ENCODE data around the gene SRRM3.
A peak's percentile ranks its signal among the peaks of the same experiment; 100 is the strongest.
"Not testable (repeated sequence)": the region's sequence is repeated elsewhere in the genome, so short reads cannot be mapped to it uniquely, and the experiment has no call there.

SRRM3 gene

DNA sequence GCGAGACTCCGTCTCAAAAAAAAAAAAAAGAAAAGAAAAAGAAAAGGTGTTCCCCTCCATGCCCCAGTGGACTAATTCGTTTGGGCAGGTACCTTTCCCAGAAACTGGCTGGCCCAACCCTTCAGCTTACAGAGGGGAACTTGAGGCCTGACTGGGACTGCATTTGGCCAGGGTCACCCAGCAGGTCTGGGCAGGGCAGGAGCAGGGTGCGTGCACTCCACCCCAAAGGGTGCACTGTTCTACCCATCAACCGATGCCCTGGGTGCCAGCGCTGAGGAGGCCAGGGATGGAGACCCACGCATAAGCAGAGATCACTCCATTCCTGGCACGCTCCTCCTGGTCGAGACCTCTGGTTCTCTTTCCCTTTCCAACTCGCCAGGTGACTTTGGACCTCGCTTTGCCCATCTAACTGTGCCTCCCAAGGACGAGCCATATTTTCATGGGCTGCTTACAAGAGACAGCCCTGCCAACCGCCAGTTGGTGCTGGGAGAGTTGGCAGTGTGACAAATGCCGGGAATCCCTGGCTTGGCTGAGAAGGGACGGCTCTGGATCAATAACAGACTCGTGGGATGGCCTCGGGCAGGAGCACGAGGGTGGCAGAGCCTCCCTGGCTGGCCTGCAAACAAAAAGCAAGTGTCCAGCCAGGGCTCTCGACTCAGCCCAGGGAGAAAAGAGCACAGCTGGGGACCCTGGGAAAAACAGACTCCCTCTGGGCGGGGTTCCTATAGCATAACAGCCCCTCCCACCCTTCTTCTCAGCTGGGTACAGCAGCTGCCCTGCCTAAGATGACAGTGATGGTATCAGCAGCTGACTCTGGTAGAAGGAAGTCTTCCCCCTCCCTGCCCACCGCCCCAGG, 108.6 kb downstream of the SRRM3 start:
- Histone ChIP-seq H3K27me3 (ENCODE audit: low read depth, low read length) (0 out of 2 replicates have a peak, but pooled peaks cover 3% of the 10 kb centered on the region), H2AFZ (ENCODE audit: low read depth, low read length) (no peak overlapping the region), H3K36me3 (replicated peaks; ENCODE audit: low read depth, low read length) (no peaks in the 10 kb centered on the region), H3K4me1 (ENCODE audit: low read length) (no peaks in the 10 kb centered on the region), H3K79me2 (ENCODE audit: low read length) (no peaks in the 10 kb centered on the region), H3K4me3 (ENCODE audit: low read length) (no peak overlapping the region), H3K9ac (ENCODE audit: low read length) (no peak overlapping the region), H3K9me3 (ENCODE audit: insufficient read depth, low read length) (no peaks in the 10 kb centered on the region), H3K27ac (ENCODE audit: low read length) (no peak overlapping the region), H4K20me1 (ENCODE audit: insufficient read depth, low read length) (no peaks in the 10 kb centered on the region), H3K4me2 (ENCODE audit: low read length) (no peak overlapping the region)
- TF ChIP-seq EZH2phosphoT487 (IDR thresholded peaks at IDR 0.05; ENCODE audit: low read depth) (no peak), CTCF (IDR thresholded peaks at IDR 0.05; ENCODE audit: low read depth, low read length) (no peak)

- not testable (repeated sequence) for H4K20me1 ChIP-seq (ENCODE audit: insufficient read depth, low read length); H3K4me3 ChIP-seq (ENCODE audit: low read length); H3K9ac ChIP-seq (ENCODE audit: low read length); H3K27me3 ChIP-seq (ENCODE audit: low read depth, low read length); H3K79me2 ChIP-seq (ENCODE audit: low read length); H3K36me3 ChIP-seq (replicated peaks; ENCODE audit: low read depth, low read length); H3K27ac ChIP-seq (ENCODE audit: low read length); H3K4me2 ChIP-seq (ENCODE audit: low read length); H3K9me3 ChIP-seq (ENCODE audit: insufficient read depth, low read length); H2AFZ ChIP-seq (ENCODE audit: low read depth, low read length); H3K4me1 ChIP-seq (ENCODE audit: low read length)
These were observed 110.1 kb downstream of the SRRM3 start for GRCh38 chr7:76311838-76312237.

- Histone ChIP-seq H3K36me3 (replicated peaks; ENCODE audit: low read depth, low read length) (no peaks in the 10 kb centered on the region), H3K4me1 (ENCODE audit: low read length) (peaks cover 10% of the 10 kb centered on the region), H3K27ac (ENCODE audit: low read length) (no peak overlapping the region), H4K20me1 (ENCODE audit: insufficient read depth, low read length) (no peaks in the 10 kb centered on the region), H3K9me3 (ENCODE audit: insufficient read depth, low read length) (no peaks in the 10 kb centered on the region), H3K9ac (ENCODE audit: low read length) (no peak overlapping the region), H3K4me3 (ENCODE audit: low read length) (peak overlapping the region; percentile 43), H3K27me3 (ENCODE audit: low read depth, low read length) (0 out of 2 replicates have a peak, but pooled peaks cover 3% of the 10 kb centered on the region), H3K79me2 (ENCODE audit: low read length) (no peaks in the 10 kb centered on the region), H2AFZ (ENCODE audit: low read depth, low read length) (peak overlapping the region; percentile 65), H3K4me2 (ENCODE audit: low read length) (peak overlapping the region; percentile 50)
- peak; percentile 99 for TF ChIP-seq CTCF (IDR thresholded peaks at IDR 0.05; ENCODE audit: low read depth, low read length)
- no peak for TF ChIP-seq EZH2phosphoT487 (IDR thresholded peaks at IDR 0.05; ENCODE audit: low read depth)
These were observed 112.5 kb downstream of the SRRM3 start for GRCh38 chr7:76314042-76314721.

DNA sequence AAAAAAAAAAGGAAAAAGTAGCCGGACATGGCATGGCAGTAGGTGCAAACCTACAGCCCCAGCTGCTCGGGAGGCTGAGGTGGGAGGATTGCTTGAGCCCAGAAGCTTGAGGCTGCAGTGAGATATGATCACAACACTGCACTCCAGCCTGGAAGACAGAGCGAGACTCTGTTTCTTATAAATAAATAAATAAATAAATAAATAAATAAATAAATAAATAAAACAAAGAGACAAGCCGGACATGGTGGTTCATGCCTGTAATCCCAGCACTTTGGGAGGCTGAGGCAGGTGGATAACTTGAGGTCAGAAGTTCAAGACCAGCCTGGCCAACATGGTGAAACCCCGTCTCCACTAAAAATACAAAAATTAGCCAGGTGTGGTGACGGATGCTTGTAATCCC, 113.0 kb downstream of the SRRM3 start:
- H3K4me2 ChIP-seq (ENCODE audit: low read length); H3K9me3 ChIP-seq (ENCODE audit: insufficient read depth, low read length); H3K36me3 ChIP-seq (replicated peaks; ENCODE audit: low read depth, low read length); H3K27me3 ChIP-seq (ENCODE audit: low read depth, low read length); H3K4me3 ChIP-seq (ENCODE audit: low read length); H2AFZ ChIP-seq (ENCODE audit: low read depth, low read length); H3K79me2 ChIP-seq (ENCODE audit: low read length); H3K27ac ChIP-seq (ENCODE audit: low read length); H4K20me1 ChIP-seq (ENCODE audit: insufficient read depth, low read length); H3K9ac ChIP-seq (ENCODE audit: low read length): not testable (repeated sequence)
- H3K4me1 ChIP-seq (ENCODE audit: low read length): peaks cover 12% of the 10 kb centered on the region

DNA sequence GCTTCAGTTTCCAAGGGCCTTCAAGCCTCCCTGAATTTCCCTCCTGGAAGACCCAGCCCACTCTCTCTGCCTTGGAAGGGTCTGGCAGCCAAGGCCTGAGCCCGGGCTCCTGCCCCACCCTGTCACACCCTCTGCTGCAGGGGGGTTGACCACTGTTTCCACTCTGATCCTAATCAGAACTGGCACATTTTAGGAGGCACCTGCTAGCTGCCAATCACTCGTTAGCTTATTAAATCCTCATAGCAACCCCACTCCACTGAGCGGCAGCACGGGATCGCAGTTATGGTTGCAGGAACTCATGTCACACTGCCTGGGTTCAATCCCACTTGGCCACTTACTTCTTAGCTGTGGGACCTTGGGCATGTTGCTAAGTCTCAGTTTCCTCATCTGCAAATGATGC, 113.7 kb downstream of the SRRM3 start:
- Histone ChIP-seq H3K79me2 (ENCODE audit: low read length) (no peaks in the 10 kb centered on the region), H3K36me3 (replicated peaks; ENCODE audit: low read depth, low read length) (peaks cover 3% of the 10 kb centered on the region), H3K27ac (ENCODE audit: low read length) (no peak overlapping the region), H3K9ac (ENCODE audit: low read length) (no peak overlapping the region), H2AFZ (ENCODE audit: low read depth, low read length) (no peak overlapping the region), H3K4me1 (ENCODE audit: low read length) (peaks cover 12% of the 10 kb centered on the region), H3K9me3 (ENCODE audit: insufficient read depth, low read length) (no peaks in the 10 kb centered on the region), H3K4me2 (ENCODE audit: low read length) (no peak overlapping the region), H3K27me3 (ENCODE audit: low read depth, low read length) (0 out of 2 replicates have a peak, but pooled peaks cover 3% of the 10 kb centered on the region), H4K20me1 (ENCODE audit: insufficient read depth, low read length) (no peaks in the 10 kb centered on the region; the same call in 1 of the 2 replicates), H3K4me3 (ENCODE audit: low read length) (no peak overlapping the region)
- TF ChIP-seq EZH2phosphoT487 (IDR thresholded peaks at IDR 0.05; ENCODE audit: low read depth) (no peak), CTCF (IDR thresholded peaks at IDR 0.05; ENCODE audit: low read depth, low read length) (peak; percentile 21; the same call in 1 of the 2 replicates)
